Skeletal muscle cell (primary cell): Measurements from ENCODE around the gene NINL.
"Not testable (repeated sequence)": the region's sequence is repeated elsewhere in the genome, so short reads cannot be mapped to it uniquely, and the experiment has no call there.

Source experiments
- DNase-seq: peaks from one replicate; pipeline ENCODE4 v3.0.0-alpha.2; 2010; ENCODE audit warnings: low read depth
- H3K4me3 ChIP-seq: 2 replicates; pipeline ENCODE4 v1.5.1; 2011; ENCODE audit warnings: low read depth, mild to moderate bottlenecking, control low read depth, low read length, moderate library complexity

Gene NINL

GRCh38 chr20:25601659-25602058, 16.3 kb upstream of the NINL start:
- no peak for DNase-seq
- no peak overlapping the region for H3K4me3 ChIP-seq

DNA sequence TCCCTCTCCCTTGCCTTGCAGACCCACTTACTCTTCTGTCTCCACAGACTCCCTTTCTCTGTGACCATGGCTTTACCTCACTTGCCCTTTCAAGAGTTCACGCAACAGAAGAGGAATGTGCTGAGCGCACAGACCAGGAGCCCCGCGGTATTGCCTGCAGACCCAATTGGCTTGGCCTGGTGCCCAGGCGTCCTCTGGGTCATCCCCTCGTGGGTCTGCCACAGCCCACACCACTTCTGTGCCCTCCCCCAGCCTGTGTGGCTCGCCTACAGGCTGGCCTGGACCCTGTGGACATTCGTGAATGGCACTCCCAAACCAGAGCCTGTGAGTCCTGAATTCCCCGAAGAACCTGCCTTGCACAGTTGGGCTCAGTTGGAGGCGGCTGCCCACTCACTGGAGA, 15.3 kb upstream of the NINL start:
- no peak for DNase-seq
- no peak overlapping the region for H3K4me3 ChIP-seq

DNA sequence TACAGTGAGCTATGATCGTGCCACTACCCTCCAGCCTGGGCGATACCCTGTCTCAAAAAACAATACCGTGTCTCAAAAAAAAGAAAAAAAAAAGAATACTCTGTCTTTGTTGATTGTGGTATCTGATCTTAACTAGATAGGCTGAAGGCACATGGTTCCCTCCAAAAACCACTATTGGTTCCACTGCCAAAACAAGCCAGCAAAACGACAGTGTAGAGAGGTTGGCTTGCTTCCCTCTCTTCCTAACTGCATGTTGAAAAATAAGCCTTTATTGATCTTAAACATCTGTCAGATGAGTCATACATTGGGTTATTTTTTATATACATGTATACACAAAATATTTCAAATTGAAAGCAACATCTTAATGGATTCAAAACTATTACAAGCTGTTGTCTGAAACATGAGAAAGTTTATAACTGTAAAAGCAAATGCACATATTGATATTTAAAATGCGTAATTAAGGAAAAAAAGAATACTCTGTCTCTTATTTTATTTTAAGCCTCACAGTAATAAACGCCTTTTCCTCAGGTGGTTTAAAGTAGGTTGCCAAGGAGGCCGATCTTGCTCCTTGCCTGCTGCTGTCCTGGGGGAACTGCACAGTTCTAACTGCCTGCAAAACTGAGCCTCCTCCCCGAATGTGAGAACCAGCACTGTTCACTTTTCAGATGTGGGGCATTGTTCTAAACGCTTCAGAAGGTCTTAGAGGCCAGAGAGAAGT, 7.0 kb upstream of the NINL start:
- no peak overlapping the region for H3K4me3 ChIP-seq
- no peak for DNase-seq

GRCh38 chr20:25590778-25591177, 5.4 kb upstream of the NINL start:
- H3K4me3 ChIP-seq, DNase-seq: not testable (repeated sequence)

GRCh38 chr20:25588491-25588890, 3.2 kb upstream of the NINL start:
- no peak for DNase-seq
- H3K4me3 ChIP-seq = no peak overlapping the region

DNA sequence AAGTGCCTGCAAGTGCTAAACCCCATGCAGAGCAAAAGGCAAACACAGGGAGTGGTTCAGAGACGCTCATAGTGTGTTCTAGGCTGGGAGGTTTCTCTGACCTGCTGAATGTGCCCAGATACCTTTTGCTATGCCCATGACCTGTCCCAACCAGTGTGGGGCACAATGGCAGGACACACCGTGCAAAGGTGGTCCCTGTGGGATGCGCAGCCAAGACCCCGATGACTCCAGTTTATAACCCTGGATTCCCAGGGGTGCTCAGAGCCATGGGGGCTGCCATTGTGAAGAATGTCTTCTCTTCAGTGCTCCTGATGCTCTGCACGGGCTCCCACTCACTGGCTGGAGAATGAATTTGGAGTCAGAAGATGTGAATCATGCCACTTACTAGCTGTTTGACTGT, 2.2 kb upstream of the NINL start:
- no peak for DNase-seq
- no peak overlapping the region for H3K4me3 ChIP-seq

- no peak for DNase-seq
- no peak overlapping the region for H3K4me3 ChIP-seq
Observed at GRCh38 chr20:25586877-25587276, 1.5 kb upstream of the NINL start.

DNA sequence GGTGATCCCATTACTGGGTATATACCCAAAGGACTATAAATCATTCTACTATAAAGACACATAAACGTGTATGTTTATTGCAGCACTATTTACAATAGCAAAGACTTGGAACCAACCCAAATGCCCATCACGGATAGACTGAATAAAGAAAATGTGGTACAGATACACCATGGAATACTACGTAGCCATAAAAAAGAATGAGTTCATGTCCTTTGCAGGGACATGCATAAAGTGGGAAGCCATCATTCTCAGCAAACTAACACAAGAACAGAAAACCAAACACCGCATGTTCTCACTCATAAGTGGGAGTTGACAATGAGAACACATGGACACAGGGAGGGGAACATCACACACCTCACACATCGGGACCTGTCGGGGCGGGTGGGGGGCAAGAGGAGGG, 1.7 kb downstream of the NINL start:
- not testable (repeated sequence) for DNase-seq, H3K4me3 ChIP-seq

DNA sequence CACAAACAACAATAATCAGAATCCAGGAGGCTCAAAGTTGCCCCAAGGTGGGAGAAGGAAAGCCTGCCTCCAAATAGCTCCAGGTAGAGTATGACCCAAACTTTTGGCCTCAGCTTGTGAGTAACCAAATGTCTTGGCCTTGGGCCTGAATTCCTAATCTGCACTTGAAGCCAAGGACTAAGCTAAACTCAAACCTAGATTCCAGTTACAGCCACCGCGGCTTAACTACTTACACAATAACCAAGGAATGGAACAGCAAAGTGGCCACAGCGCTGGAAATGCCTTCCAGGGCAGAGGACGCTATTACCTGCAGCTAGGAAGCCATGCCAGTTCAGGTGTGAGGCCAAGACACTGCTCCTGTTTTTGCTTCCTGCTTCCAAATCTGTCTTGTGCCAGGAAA, 4.6 kb downstream of the NINL start:
- DNase-seq = no peak
- no peak overlapping the region for H3K4me3 ChIP-seq

GRCh38 chr20:25579081-25579770, 6.1 kb downstream of the NINL start:
- H3K4me3 ChIP-seq = no peak overlapping the region
- DNase-seq = no peak

DNA sequence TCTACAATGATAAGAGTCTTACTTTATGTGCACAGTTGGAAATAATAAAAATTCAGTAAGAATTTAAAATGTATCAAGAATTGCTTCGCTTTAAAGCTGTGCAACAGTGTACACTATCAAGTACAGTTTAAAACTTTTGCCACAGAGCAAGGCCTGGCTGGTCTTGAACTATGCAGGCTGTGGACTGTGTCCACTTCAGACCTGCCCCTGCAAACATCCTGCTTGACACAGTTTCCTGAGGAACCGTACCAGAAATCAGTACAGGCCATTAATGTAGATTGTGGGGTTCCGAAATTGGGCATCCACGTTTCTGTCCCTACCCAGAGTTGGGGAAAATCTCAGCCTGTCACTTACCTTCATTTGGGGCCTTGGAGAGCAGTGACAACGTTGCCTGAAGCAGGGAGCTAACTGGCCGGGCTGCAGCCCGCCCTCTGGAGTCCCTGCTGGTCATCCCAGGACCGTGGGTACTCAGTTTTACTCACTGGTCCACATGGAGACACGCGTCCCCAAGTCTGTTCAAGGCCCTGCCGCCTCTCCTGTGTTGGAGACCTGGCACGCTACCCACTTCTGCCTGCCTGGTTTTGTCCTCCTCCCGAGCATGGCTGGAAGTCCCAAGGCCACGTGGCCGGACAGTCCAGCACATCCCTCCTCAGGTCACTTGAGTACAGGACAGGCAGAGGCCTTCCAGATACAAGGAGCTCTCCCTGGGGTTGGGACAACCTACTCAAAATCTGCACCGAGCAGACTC, 8.4 kb downstream of the NINL start:
- DNase-seq = no peak
- no peak overlapping the region for H3K4me3 ChIP-seq

- no peak for DNase-seq
- no peak overlapping the region for H3K4me3 ChIP-seq
Observed at GRCh38 chr20:25574411-25574810, 10.9 kb downstream of the NINL start.

DNA sequence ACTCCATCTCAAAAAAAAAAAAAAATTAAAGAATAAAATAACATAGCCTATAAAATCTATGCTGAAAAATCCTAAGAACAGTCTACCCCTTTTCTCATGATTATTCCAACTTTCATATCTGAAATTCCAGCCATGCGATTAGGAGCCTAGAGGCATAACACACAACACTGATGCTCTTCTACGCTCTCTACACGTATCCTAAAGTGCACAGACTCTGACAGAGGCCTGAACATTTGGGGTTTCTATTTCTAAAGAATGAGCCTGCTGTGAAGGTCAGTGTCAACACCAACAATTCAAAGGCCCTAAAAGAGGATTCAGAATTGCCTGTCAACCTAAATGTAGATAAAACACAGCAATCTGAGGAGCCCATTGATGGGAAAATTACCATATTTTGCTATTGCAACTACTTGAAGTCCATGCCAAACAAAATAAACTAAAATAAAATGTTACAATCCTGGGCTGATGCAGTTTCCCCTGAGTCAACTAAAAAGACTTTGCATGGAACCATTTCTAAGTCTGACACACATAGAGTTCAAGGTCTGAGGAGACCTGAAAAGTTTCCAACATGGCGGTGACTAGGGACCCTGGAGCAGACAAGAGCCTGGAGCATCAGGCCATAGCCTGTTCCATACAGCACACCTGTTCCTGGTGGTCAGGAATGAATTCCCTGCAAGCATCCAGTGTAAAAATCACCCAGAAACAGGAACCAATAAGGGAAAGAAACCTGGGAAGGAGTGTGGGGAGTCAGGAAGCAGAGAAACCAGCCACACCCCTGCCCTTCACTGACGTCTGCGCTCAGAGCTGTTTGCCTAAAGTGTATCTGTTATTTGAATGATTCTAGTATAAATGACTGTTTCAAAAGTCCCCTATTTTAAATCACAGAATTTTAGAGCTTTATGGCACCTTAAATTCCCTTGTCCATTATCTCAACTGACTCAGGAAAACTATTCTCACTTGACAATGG, 11.8 kb downstream of the NINL start:
- DNase-seq = peak; percentile 31
- no peak overlapping the region for H3K4me3 ChIP-seq

DNA sequence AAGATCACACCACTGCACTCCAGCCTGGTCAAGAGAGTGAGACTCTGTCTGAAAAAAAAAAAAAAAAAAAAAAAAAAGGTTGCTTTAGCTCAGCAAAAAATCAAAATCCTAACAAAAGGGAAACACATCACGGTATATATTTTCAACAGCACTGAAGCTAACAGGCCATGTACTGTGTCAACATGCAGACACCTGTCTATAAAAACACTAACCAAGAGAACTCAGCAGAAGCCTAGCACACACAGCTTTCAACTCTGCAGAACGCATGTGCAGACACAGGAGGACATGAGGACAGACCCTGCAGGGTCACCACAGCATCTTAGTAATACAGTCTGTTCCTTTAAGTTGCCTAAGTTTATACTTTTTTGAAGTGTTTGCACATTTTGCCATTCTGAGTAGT, 13.5 kb downstream of the NINL start:
- no peak overlapping the region for H3K4me3 ChIP-seq
- DNase-seq = no peak

DNA sequence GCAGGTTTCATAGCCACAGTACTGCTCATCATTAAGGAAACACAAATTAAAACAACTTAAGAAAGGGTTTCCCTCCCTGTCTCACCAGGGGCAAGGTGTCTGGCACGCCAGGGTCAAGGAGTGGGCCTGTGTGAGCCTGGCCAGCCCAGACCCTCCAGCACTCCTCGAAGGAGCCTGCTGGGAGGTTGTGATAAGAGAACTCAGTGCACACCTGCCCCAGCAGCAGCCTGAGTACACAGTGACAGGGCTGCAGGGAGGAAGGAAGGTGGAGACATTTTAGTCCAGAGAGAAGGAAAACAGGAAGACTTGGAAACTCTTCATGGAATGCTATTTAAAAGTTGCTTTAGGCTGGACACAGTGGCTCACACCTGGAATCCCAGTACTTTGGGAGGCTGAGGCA, 14.1 kb downstream of the NINL start:
- no peak for DNase-seq
- no peak overlapping the region for H3K4me3 ChIP-seq

DNA sequence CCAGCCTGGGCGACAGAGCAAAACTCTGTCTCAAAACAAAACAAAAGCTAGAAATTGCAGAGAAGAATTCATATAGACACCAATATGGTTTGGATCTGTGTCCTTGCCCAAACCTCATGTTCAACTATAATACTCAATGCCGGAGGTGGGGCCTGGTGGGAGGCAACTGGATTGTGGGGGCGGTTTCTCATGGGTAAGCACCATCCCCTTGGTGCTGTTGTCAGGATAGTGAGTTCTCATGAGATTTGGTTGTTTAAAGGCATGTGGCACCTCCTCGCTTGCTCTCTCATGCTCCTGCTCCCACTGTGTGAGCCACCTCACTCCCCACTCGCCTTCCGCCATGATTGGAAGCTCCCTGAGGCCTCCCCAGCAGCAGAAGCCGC, 15.2 kb downstream of the NINL start:
- no peak for DNase-seq
- H3K4me3 ChIP-seq = no peak overlapping the region

- H3K4me3 ChIP-seq = no peak overlapping the region
- no peak for DNase-seq
Observed at GRCh38 chr20:25567286-25567685, 18.0 kb downstream of the NINL start.

- no peak for DNase-seq
- H3K4me3 ChIP-seq = no peak overlapping the region
Observed at GRCh38 chr20:25566821-25567220, 18.5 kb downstream of the NINL start.

GRCh38 chr20:25565578-25566157, 19.7 kb downstream of the NINL start:
- no peak for DNase-seq
- H3K4me3 ChIP-seq = no peak overlapping the region
